HG03135 (cell line): ENCODE data around the gene STUM.
A peak's percentile ranks its signal among the peaks of the same experiment; 100 is the strongest.

ENCODE experiments used
- ATAC-seq: cut with Tn5 transposase; IDR thresholded peaks from one replicate; pipeline ENCODE4 v1.9.1; 2021; ENCODE audit warnings: mild to moderate bottlenecking, moderate library complexity; ENCODE audit not compliant: unreplicated experiment

Gene STUM

DNA sequence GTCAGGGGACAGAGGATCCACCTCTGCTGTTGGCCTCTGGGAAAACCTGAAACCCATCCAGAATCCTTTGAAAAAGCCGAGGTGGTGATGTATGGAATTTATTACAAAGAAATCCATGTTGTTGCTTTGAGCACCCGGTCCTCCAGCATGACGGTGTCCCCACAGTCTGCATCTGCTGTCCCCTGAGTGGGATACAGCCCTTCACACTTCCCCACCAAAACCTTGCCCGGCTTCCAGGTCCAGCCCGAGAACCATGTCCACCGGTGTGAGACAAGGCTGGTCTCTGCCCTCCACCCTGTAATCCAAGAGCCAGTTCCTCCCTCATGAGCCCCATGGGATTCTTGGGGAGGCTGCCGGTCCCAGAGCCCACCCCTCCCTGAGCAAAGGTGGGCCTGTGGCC lies 70.5 kb downstream of the STUM start:
- no peak for ATAC-seq

DNA sequence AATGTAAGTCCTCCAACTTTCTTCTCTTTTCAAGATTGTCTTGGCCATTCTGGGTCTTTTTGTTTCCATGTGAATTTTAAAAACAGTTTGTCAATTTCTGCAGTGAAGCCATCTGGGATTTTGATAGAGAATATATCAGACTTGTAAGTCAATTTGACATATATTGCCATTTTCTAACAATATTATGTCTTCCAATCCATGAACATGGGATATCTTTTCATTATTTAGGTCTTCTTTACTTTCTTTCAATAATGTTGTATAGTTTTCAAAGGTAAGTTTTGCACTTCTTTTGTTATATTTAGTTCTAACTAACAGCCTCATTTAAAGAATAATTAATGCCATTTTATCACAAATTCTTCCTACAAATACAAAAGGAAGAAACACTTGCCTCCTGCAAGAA lies 73.4 kb downstream of the STUM start:
- ATAC-seq: no peak

DNA sequence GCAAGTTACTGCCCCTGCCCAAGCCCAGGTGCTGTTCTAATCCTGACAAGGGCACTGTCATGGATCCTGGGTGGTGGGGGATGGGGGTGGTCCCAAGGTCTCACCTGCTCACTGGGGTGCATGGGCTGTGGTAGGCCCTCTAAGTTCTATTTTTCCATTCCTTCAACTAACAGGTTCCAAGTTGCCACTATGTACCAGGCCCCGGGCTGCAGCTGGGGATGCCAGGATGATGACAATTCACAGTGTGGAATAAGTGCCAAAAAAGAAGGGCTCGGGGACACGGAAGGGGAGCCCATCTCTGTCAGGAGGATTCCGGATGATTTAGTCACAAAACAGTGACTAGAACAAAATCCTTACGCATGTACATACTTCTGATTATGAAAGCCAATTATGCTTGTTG lies 76.0 kb downstream of the STUM start:
- no peak for ATAC-seq

DNA sequence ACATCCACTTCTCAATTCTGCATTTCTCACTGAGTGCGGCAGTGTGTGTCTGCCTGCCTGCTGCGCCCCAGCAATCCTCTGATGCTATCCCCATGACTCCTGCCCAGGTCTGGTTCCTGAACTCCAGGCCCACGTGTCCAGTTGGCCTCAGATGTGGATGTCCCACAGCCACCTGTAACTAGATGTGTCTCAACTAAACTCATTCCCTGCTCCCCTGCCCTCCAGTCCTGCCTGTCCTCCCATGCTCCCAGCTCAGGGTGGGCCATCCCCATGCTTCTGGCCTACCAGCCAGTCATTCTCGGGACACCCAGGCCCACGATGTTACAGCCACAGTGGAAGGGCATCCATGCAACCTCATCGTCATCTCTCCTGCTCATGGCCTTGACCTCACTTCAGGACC lies 76.8 kb downstream of the STUM start:
- no peak for ATAC-seq

DNA sequence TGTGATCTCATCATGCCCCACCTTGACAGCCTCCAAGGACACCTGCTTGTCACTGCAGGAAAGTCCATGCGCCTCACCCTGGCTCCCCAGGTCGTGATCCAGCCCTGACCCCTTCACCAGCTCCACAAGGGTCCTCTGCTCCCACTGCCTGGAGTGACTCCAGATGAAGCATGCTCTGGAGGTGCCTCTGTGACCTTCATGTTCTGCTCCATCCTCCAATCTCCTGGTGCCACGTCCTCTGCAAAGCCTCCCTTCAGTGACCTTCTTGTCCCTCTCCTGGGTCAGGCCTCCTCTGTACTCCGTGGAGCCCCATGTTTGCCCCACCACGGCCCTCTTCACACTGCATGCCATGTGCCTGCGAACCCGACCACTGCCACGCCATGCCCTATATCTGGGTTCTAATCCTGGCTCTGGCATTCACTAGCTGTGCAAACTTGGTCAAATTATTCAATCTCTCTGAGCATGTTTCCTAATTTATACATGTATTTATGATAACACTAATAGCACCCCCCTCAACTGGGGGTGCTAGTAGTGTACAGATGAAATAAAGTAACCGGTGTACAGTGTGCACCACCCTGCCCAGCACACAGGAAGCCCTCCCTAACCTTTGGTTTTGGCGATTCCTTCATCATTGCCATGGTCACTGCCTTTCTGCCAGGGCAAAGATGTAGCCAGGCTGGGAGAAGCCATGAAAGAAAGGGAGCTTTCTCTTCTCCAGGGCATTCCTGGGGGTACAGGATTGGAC lies 77.4 kb downstream of the STUM start:
- ATAC-seq: peak; percentile 29

DNA sequence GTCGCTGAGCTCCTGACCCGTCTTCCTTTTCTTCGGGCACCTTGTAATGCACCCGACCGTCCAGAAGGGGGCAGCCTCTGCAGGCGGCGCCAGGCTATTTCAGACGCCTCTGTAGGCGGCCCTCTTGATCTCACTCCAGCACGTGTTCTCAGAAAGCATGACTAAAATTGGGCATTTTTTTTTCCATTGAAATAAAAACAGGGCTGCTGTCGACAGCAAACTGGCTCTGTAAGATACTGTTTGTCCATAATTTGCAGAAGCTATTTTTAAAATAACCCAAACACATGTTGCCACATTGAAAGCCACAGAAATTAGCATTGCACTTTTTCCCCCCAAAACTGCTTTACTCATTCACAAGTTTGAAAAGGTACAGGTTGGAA lies 78.0 kb downstream of the STUM start:
- ATAC-seq: peak; percentile 64

DNA sequence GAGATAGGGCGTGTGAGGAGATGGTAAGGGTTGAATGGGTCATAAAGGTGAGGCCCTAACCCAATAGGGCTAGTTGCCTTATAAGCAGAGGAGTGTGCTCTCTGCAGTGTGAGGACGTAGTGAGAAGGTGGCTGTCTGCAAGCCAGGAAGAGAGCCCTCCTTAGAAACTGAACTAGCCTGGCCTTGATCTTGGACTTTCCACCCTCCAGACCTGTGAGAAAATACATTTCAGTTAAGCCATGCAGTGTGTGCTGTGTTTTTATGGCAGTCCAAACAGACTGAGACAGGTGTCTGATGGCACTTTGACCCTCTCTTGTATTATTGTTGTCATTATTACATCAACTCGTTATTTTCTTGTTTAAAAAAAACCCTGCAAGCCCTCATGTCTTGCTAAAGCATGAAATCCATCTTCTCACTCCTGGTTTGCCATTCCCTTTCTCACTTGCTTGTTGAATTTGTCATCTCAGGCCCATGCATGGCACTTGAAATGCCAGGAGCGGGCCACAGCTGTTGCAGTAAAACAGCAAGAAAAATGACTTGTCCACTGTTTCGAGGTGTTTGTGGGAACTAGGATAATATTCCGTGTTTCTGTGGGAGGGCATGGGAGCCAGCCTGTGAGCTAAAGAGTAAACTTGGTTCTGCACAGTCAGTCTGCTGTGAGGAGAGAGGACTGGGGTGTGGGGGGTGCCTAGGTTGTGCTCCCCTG lies 78.6 kb downstream of the STUM start:
- no peak for ATAC-seq

DNA sequence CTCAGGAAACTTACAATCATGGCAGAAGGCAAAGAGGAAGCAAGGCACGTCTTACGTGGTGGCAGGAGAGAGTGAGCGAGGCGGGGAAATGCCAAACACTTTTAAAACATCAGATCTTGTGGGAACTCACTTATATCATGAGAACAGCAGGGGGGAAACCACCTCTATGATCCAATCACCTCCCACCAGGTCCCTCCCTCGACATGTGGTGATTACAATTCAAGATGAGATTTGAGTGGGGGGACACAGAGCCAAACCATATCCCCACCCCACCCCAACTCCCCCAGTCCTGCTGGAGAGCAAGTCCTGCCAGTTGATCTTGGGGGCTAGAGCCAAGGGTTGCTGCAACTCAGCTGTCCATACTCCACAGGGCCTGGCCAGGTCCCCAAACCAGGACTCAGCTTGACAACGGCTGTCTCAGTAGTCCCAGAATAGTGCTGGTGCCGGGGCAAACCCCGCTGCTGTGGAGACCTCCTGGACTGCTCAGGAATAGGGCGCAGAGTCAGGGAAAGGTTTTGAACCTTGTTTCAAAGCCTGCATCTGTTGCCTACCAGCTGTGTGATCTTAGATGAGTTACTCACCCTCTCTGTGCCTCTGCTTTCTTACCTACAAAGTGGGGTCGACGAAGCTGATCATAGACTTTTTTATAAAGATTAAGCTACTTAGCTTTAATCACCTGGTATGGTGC lies 79.5 kb downstream of the STUM start:
- ATAC-seq: no peak

DNA sequence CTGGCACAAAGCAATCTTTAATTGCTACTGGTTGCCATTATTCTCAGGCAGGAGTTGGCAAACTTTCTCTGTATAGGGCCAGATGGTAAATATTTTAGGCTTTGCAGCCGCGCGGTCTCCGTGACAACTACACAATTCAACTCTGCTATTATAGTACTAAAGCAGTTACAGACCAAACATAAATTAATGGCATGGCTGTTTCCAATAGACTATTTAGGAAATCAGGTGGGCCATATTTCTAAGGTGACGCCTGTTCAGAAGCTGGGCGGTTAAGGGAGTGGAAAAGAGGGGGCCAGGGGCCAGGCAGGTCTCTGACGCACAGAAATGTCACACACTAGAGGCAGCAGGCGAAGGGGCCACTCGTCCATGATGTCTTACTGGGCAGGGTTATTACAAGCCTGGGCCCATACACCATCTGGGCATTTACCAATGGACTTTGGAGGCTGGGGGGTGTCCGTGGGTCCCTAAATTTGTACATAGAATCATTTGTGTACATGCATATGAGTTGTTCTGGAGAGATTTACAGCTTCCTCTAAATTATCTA lies 80.1 kb downstream of the STUM start:
- ATAC-seq: no peak

DNA sequence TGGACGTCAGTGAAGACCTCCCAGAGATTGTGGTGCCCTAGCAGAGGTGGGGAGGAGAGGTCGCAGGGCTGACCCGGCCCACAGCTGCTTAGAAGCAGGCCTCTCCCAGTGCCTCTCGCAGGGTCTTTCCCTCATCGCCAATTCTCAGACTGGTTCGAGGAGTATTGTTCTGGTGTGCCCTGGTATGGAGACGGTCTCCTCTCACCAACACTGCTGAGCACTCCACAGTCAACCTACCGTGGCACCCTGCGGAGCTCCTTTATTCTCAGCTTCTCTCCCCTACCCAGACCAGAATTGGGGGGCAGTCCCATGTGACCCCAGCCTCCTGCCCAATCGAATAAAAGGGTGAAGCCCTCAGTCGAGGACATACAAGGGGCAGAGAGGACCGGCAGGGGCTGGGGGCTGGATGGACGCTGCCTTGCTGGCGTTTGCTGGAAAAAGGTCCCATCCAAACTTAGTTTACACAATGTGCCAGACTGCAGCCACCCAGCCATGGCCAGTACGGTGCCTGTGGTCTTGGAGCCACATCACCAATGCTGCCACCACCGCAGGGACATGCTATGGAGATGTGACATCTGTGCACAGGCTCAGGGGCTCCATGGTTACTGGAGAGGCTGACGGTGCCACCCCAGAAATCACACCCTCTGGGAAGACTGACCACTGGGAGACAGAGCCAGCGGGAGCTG lies 80.8 kb downstream of the STUM start:
- no peak for ATAC-seq

DNA sequence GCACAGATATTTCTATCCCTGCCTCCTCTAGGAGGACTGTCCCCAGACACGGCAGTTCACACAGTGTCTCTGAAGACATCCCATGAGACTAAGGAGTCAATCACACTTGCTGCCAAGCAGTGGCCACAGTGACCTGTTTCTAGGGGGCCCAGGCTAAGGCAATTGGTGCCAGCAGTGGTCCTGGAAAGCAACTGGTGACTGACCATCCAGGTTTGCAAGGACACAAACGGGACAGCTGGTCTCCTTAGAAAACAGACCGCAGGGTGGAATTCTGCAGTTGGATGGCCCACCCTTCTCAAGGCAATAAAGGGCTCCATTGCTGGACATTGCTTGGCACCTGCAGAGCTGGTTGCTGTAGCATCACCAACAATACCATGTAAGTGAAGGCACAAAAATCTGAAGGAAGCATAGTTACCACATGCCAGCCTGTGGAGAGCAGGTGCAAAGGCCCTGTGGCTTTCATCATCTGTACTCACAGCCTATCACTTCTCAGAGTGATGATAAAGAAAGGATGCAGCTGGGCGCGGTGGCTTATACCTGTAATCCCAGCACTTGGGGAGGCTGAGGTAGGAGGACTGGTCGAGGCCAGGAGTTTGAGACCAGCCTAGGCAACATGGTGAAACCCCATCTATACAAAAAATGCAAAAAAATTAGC lies 81.5 kb downstream of the STUM start:
- no peak for ATAC-seq

DNA sequence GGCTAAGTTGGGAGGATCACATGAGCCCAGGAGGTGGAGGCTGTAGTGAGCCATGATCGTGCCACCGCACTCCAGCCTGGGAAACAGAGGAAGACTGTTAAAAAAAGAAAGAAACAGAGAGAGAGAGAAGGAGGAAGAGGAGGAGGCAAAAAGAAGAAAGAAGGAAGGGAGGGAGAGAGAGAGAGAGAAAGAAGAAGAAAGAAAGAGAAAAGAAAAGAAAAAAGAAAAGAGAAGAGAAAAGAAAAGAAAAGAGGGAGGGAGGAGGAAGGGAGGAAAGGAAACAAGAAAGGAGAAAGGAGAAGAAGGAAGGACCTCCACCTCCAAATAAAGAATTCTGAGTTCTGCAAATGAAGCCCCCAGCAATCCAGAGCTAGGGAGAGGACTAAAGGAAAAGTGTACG lies 82.0 kb downstream of the STUM start:
- no peak for ATAC-seq

DNA sequence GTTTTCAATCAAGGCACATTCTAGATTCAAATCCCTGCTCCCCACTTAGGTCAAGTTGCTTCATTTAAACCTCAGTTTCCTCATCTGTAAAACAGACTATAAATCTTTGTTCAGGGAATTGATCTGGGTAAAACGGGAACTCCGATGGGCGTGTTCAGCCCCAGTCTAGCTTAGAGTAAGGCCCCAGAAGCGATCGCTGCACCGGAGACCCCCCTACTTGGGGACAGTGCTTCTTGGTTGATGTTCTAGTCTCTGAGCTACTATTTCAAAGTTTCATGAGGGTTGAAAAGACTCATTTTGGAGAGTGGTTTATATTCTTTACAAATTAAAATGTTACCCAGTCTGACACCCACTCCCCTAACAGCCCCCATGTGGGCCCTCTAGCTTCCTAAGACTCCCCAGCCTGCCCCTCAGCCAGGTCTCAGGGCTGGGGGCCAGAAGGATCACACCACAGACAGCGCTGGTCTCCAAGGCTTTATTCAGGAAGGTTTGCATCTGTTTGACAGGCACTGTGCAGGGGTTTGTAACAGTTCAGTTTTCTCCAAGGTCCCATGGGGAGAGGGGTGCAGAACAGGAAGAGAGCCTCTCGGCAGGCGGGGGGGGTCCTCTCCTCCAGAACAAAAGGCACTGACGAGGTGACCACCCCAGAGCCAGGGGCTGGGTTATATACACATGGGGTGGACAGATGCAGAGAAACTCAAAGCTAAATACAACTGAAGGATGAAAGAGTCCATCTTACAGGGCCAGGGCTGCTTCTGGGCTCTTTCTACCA lies 82.9 kb downstream of the STUM start:
- ATAC-seq: no peak

DNA sequence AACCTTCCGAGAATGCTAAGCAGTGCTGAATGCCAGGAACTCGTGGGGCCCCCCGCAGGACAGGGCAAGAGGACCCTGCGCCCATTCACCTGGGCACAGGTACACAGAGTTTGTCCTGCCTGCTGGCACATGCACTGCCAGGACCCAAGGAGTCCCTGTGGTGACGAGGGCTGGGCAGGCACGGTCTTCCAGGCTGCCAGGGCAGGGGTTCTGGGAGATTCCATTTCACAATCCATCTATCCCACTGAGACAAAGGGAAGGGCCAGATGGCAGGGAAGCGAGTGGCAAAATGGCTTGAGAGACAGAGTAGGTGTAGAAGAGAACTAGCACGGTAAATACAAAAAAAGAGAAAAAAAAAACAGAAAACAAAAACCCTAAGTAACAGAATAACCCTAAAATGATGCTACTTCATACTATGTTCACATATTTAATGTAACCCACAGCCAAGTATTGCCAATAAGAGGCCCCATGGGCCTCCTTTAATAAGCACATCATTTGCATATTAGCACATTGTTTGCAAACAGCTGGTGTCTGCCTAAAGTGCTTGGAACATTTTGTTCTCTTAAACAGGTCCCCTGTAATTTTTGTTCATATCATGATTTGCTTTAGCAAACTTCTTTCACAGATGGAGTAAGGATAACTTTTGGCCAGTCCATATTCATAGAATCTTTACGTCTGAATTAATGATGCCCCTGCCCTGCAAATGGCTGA lies 83.8 kb downstream of the STUM start:
- ATAC-seq: no peak

DNA sequence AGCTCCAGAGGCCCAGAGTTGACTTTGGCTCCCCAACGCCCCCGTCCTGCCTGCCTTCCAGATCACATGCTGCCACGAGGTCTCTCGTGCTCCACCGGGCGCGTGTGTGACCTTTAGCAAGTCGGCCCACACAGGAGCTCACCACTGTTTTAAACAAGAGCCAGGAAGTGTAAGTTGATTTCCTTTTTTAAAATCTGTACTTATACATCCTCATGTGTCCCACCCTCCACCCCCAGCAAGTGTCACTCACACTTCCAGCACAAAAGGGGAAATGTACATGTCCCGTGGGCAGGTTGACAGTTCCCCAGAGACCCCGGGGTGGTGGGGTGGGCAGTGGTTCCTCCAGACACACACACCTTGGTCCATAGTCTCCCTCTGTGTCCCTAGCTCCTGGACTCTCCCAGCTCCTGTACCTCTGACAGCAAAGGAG lies 84.4 kb downstream of the STUM start:
- no peak for ATAC-seq

DNA sequence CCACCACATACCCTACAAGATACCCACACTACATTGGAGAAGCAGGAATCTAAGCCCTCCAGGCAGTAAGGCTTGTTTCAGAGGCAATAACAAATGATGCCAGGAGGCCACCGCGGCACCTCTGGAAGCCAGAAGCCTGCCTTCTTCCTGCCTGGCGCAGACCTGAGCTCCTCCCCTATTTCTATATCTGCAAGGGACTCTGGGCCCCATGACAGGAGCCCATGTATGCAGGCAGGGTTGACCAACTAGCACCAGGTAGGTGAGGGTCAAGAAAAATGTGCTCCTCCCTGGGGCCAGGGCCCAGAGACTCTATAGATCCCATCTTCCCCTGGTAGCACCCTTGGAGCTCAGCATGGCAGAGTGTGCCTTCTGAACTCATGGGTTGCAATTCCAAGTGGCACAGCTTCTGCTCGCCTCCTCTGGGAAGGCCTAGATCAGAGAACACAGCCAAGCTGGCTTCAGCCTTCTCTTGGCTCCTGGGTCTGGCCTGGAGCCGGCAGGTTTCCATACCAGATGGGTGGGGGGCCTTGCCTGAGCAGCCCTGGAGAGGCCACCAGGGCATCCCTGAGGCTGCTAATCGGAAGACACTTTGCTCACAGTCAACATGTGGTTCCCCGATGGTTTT lies 85.1 kb downstream of the STUM start:
- no peak for ATAC-seq

DNA sequence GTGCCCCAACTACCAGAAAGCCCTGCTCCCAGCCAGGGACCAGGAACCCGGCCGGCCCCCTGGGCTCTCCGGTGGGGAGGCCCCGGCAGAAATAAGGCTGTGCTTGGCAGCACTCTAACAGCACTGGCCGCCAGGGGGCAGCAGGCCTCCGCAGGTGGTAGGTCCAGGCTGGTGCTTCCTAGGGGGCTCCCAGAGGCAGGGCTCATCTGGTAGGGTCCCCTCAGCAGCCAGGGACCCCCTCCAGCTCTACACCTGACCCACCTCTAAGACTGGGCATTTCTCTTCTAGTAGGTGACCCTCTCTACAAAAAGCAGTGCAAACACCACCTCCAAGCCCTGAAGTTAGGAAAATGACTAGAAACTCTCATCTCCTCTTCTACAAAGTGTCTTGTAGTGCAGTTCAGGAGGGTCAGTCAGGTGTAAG lies 85.6 kb downstream of the STUM start:
- ATAC-seq: peak; percentile 65

DNA sequence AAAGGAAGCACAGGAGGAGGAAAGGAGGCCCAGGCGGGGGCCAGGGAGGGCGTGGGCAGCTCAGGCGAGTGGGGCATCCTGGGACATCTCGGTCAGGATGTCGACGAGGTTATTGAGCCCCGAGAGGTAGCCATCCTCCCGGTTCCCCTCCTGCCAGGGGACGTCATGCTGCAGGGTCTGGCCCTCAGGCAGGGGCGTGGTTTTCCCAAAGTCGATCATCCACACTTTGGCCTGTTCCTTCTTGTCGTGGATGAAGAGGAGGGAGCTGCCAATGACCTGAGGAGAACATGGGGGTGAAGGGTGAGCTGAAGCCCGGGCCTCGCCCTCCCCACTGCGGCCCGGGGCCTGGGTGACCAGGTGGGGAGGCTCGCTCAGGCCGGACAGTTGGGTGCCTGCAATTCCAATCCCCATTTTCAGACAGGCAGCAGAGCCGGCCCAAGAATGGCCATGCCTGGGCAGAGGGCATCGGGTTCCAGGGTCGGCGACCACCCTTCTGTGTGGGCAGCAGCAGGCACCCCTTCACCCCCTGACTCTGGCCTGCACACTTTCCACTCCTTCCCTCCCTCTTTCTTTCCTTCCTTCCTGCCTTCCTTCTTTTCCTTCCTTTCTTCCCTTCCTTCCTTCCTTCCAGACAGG lies 86.2 kb downstream of the STUM start:
- ATAC-seq: no peak
